GM13977 (cell line): Measurements from ENCODE around the gene CALN1.
"Not testable (repeated sequence)": the region's sequence is repeated elsewhere in the genome, so short reads cannot be mapped to it uniquely, and the experiment has no call there.

ENCODE experiments used
- DNase-seq: peaks from one replicate; pipeline ENCODE4 v3.0.0; 2012; ENCODE audit warnings: low spot score
- in situ Hi-C: fragments of 300-500 bp; cut with MboI; formaldehyde crosslinking; loops from one replicate; pipeline ENCODE4 v1.12.0; 2022; ENCODE audit warnings: low sequenced_read_pairs, low pct_unique_long_range_greater_than_20kb, mixed read lengths, inconsistent platforms; ENCODE audit not compliant: unreplicated experiment
- TF ChIP-seq, protein P1 (sequence below): IDR thresholded peaks from 2 replicates; pipeline ENCODE4 v1.5.1; 2012; ENCODE audit warnings: mild to moderate bottlenecking, control low read depth; ENCODE audit not compliant: insufficient read depth; ENCODE audit errors: extremely low read depth, missing control alignments

Gene CALN1

DNA sequence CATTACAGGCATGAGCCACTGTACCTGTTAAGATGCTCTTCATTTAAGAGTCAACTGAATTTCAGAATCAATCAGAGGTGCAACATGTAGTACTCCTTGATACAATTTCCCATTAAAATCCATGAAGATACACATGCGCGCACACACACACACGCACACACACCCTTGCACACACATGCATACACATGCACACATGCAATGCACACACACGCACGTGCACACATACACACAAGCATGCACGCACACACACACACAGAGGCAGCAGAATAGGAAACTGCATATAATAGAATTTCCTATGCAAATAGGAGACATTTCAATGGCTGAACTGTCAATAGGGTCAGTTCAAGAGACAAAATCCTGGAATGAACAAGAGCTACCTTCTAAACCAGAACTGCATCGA lies 192.6 kb downstream of the CALN1 start:
- TF ChIP-seq, protein P1, sequence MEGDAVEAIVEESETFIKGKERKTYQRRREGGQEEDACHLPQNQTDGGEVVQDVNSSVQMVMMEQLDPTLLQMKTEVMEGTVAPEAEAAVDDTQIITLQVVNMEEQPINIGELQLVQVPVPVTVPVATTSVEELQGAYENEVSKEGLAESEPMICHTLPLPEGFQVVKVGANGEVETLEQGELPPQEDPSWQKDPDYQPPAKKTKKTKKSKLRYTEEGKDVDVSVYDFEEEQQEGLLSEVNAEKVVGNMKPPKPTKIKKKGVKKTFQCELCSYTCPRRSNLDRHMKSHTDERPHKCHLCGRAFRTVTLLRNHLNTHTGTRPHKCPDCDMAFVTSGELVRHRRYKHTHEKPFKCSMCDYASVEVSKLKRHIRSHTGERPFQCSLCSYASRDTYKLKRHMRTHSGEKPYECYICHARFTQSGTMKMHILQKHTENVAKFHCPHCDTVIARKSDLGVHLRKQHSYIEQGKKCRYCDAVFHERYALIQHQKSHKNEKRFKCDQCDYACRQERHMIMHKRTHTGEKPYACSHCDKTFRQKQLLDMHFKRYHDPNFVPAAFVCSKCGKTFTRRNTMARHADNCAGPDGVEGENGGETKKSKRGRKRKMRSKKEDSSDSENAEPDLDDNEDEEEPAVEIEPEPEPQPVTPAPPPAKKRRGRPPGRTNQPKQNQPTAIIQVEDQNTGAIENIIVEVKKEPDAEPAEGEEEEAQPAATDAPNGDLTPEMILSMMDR, result no peak
- DNase-seq, result no peak
- in situ Hi-C loops, result no loop called here

DNA sequence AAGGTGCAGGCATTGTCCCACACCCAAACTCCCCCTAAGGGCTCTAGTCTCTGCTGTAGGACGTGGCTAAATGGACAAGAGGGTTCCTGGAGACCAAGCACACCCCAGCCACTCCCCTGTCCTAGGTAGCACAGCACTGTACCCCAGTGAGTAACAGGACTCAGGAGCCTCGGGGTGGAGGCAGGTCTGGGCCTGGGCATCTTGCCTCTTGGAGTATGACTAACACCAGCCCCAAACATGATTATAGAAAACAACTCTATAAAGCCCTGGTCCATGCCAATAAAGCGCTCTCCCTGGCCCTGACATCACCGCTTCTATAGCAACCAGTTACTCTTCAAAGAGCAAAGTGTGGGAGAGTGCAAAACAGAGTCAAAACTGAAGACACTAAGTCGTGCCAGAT lies 195.0 kb downstream of the CALN1 start:
- DNase-seq, result no peak
- in situ Hi-C loops, result no loop called here
- TF ChIP-seq, protein P1, result no peak

DNA sequence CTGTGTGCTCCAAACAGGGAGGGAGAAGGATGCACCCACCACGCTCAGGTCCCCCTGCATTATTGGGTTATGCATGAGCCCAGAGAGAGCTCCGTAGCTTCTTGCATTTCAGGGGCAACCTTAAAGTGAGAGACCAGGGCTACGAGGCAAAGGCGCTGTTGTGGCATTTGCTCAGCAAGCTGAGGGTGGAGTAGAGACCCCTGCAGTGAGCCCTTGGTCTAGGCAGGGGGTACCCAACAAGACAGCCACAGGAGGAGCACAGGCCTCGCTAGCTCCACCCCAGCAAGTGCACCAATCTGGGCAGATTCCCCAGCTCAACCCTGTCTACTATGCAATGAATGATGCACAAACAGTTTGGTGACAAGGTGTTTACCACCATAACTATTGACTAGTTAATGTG lies 198.4 kb downstream of the CALN1 start:
- DNase-seq, result no peak
- in situ Hi-C loops, result no loop called here
- TF ChIP-seq, protein P1, result no peak

DNA sequence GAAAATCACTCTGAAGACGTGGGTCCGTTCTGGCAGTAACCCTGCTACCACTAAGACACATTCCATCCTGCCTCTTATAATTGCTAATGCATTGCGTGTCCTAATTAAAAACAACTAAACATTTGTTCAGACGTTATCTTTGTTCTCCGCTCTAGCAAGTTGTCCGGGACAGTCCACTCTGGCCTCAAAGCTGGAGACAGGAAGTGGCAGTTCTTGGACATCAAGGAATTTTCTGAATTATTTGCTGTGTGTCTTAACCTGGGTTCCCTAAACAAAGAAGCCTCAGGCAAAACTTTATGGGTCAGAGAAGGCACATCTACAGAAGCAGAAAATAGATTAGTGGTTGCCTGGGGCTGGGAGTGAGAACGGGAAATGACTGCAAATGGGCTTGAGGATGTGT lies 199.1 kb downstream of the CALN1 start:
- DNase-seq, result no peak
- in situ Hi-C loops, result no loop called here
- TF ChIP-seq, protein P1, result no peak

DNA sequence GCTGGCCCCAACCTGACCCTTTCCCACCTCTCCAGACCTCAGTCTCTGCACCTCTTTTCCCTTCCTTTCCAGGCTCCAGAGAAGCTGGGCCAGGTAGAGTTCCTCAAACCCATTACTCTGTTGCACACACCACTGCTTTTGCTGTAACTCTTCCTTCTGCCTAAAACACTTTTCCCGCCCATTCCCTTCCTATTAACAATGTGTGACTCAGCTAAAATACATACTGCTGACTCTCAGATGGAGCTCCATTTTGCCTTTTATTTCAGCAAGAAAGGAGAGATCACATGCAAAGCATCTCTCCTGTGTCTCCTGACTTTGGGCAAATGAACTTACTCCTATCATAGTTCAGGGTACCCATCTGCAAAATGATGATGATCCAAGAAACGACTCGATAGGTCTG lies 201.0 kb downstream of the CALN1 start:
- in situ Hi-C loops, result no loop called here
- no peak for DNase-seq
- TF ChIP-seq, protein P1, result no peak

DNA sequence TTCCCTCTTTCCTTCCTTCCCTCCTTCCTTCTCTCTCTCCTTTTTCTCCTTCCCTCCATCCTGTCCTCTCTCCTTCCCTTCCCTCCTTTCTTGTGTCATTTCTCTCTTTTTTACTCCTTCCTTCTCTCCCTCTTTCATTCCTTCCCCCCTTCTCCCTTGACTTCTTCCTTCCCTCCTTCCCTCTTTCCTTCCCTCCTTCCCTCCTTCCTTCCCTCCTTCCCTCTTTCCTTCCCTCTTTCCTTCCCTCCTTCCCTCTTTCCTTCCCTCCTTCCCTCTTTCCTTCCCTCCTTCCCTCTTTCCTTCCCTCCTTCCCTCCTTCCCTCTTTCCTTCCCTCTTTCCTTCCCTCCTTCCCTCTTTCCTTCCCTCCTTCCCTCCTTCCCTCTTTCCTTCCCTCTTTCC lies 203.1 kb downstream of the CALN1 start:
- DNase-seq, in situ Hi-C loops: not testable (repeated sequence)

DNA sequence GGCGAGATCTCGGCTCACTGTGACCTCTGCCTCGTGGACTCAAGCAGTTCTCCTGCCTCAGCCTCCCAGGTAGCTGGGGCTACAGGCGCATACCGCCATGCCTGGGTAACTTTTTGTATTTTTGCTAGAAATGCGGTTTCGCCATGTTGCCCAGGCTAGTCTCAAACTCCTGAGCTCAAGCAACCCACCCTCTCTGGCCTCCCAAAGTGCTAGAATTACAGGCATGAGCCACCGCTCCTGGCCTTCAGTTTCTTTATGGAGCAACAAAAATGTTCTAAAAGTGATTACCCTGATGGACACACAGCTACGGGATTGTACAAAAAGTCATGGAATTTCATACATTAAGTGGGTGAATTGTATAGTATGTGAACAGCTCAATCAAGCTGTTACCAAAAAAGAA lies 216.0 kb downstream of the CALN1 start:
- TF ChIP-seq, protein P1, result no peak
- in situ Hi-C loops, result no loop called here
- DNase-seq, result no peak

DNA sequence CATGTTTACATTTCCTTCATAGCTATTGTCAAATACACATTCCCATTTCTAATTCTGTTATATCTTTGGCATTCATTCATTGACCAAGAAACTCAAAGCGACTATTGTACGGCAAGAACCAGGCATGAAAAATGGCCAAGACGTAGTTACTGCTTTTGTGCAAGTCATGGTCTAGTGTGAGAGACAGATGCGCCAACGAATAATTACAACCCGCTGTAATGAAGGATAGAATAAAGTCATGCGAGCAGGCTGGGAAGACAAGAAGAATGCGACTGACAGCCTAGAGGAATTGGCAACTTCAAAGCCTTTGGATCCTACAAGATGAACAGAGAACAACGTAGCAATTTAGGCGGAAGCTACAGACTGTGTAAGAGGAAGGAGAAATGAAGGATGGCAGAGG lies 221.2 kb downstream of the CALN1 start:
- DNase-seq, result no peak
- in situ Hi-C loops, result no loop called here
- TF ChIP-seq, protein P1, result no peak
